Prostate gland (tissue), 2 donors: Measurements from ENCODE around the gene GK. TPM values are rescaled to one million over a fixed set of nuclear protein-coding genes. Genes with fewer than 3 reads are reported as not detected.

Experiments used
- DNase-seq: peaks from one replicate; pipeline ENCODE4 v3.0.0-alpha.2; 2019; ENCODE audit warnings: low spot score
- H3K27ac ChIP-seq, 2 donors: fragments of 200-600 bp; sonication (generic); 2 replicates each; pipeline ENCODE4 v1.5.1; 2017 to 2019
- H3K27me3 ChIP-seq: fragments of 200-600 bp; sonication (generic); replicated peaks from 2 replicates; pipeline ENCODE4 v1.5.1; 2019; ENCODE audit not compliant: insufficient read depth
- H3K36me3 ChIP-seq, 2 donors: fragments of 200-600 bp; sonication (generic); 1 replicate in 1 of 2; 2 replicates in 1 of 2; pipeline versions ENCODE4 v1.5.1 to v1.8.1; 2017 to 2019
- H3K4me1 ChIP-seq: fragments of 200-600 bp; sonication (generic); replicated peaks from 2 replicates; pipeline ENCODE4 v1.5.1; 2019
- H3K4me3 ChIP-seq, 2 donors: fragments of 200-600 bp; sonication (generic); 2 replicates each; pipeline ENCODE4 v1.5.1; 2017 to 2019
- H3K9me3 ChIP-seq: fragments of 200-600 bp; sonication (generic); 2 replicates; pipeline ENCODE4 v1.5.1; 2017
- POLR2A ChIP-seq: fragments of 450-650 bp; IDR thresholded peaks from one replicate; pipeline ENCODE4 v1.6.1; 2016; ENCODE audit warnings: antibody characterized with exemption, mild to moderate bottlenecking
- POLR2AphosphoS5 ChIP-seq: sonication (generic); formaldehyde crosslinking; IDR thresholded peaks from one replicate; pipeline ENCODE4 v1.6.1; 2017; ENCODE audit warnings: antibody characterized with exemption
- WGBS: methylation state at CpG from one replicate; pipeline ENCODE4 v1.1.5; 2018; 5-methylcytosine and 5-hydroxymethylcytosine counted together
- intact Hi-C: fragments of 100-400 bp; cut with DNase I; formaldehyde crosslinking; loops from one replicate; pipeline ENCODE4 v1.14.2; 2022
- total RNA-seq, 2 donors: library from RNA; depleted of rRNA; stranded (reverse); fragments of >200 nt; gene quantifications; one replicate each; pipeline ENCODE4 v1.1.0, GENCODE V29; 2016
- TF ChIP-seq, protein P1 (sequence below), 4 experiments: fragments of 200-600 bp in 2 of 4; fragments of 450-650 bp in 2 of 4; sonication (generic) in 2 of 4; IDR thresholded peaks; 1 replicate in 3 of 4; 2 replicates in 1 of 4; pipeline ENCODE4 v1.5.1; 2016 to 2019; ENCODE audit warnings: antibody characterized with exemption in 4 of 4, mild to moderate bottlenecking in 2 of 4, moderate library complexity in 2 of 4

The GK gene
- total RNA-seq, 2 donors from 2014 or later = 3.0 to 7.4 TPM

GRCh38 chrX:30689116-30689515 is 35.9 kb downstream of the GK start:
- TF ChIP-seq POLR2A (no peak), POLR2AphosphoS5 (no peak)
- TF ChIP-seq, protein P1, sequence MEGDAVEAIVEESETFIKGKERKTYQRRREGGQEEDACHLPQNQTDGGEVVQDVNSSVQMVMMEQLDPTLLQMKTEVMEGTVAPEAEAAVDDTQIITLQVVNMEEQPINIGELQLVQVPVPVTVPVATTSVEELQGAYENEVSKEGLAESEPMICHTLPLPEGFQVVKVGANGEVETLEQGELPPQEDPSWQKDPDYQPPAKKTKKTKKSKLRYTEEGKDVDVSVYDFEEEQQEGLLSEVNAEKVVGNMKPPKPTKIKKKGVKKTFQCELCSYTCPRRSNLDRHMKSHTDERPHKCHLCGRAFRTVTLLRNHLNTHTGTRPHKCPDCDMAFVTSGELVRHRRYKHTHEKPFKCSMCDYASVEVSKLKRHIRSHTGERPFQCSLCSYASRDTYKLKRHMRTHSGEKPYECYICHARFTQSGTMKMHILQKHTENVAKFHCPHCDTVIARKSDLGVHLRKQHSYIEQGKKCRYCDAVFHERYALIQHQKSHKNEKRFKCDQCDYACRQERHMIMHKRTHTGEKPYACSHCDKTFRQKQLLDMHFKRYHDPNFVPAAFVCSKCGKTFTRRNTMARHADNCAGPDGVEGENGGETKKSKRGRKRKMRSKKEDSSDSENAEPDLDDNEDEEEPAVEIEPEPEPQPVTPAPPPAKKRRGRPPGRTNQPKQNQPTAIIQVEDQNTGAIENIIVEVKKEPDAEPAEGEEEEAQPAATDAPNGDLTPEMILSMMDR (IDR thresholded peaks at IDR 0.05) = no peak
- no peaks in the 10 kb centered on the region for H3K36me3 ChIP-seq
- no peak for DNase-seq
- intact Hi-C loops = no loop called here
- H3K27ac ChIP-seq = no peak overlapping the region
- no peaks in the 10 kb centered on the region for H3K9me3 ChIP-seq
- H3K4me3 ChIP-seq = no peak overlapping the region
- no peaks in the 10 kb centered on the region for H3K4me1 ChIP-seq
- H3K27me3 ChIP-seq = no peaks in the 10 kb centered on the region

DNA sequence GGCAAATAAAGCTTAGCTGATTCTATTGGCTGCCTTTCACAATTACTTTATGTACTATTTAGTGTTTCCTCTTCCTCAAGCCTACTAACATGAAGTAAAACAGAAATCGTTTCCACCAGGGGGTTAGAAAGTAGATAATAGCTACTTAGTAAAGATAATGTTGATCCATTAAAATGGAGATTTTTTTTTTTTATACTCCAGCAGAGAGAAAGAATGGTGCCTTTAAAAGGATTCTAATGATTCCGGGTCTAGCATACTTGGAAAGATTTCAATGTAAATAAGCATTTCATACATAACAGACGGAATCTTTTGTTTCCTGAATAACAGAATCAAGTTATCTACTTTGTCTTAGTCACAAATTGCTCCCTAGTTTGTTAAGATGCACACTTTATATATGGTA is 37.1 kb downstream of the GK start:
- Histone ChIP-seq H3K4me1 (no peaks in the 10 kb centered on the region), H3K4me3 (no peak overlapping the region), H3K36me3 (no peaks in the 10 kb centered on the region), H3K9me3 (no peaks in the 10 kb centered on the region), H3K27ac (no peak overlapping the region), H3K27me3 (no peaks in the 10 kb centered on the region)
- 11% methylated on average over 3 of the region's 3 CpGs for WGBS
- TF ChIP-seq, protein P1 (IDR thresholded peaks at IDR 0.05) = no peak
- TF ChIP-seq POLR2AphosphoS5 (no peak), POLR2A (no peak)
- intact Hi-C loops = no loop called here
- no peak for DNase-seq

DNA sequence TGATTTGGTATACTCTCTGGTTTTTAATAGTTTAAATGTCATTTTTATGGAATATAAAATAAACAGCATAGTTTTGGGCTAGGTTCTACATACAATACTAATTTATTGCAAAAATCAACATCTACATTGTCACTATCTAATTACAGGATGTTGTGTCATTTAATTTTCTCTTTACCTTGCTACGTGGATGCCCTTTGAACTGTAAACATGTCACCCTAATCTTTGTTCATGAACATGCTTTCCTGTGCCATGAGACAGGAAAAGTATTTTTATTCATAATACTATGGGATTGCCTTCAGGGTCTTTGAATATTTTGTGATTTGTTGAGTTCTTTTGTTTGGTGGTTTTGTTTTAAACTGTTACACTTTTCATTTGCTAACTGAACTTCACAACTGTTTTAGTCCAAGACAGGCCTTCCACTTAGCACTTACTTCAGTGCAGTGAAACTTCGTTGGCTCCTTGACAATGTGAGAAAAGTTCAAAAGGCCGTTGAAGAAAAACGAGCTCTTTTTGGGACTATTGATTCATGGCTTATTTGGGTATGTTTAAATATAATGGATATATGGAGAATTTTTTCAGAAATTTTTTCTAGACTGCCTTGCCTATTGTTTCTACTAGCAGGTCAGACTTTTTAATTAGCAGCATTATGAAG is 40.9 kb downstream of the GK start:
- intact Hi-C loops = no loop called here
- no peaks in the 10 kb centered on the region for H3K4me1 ChIP-seq
- 79% methylated on average over 4 of the region's 4 CpGs for WGBS
- no peak overlapping the region for H3K27ac ChIP-seq
- H3K27me3 ChIP-seq = no peaks in the 10 kb centered on the region
- TF ChIP-seq, protein P1 (IDR thresholded peaks at IDR 0.05) = no peak
- TF ChIP-seq POLR2AphosphoS5 (no peak), POLR2A (no peak)
- H3K9me3 ChIP-seq = no peaks in the 10 kb centered on the region
- DNase-seq = no peak
- H3K4me3 ChIP-seq = no peak overlapping the region
- H3K36me3 ChIP-seq = no peaks in the 10 kb centered on the region

DNA sequence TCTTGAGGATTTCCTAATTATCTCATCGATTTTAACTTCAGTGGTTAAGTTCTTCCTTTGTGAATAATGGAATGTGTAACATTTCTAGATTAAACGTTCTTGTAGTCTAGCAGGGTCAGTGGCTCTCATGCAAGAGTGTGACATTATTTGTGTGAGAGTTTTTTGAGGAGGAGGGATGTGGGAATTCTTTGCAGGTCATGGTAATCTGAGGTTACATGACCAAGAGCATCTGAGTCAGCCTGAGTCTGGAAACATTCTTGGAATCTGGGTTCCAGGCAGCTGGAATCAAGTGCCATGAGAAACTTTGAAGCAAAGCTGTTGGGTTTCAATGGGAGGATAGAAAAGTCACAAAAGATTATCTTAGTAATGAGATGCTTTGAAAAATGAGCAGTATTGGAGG is 49.5 kb downstream of the GK start:
- TF ChIP-seq POLR2A = no peak
- TF ChIP-seq, protein P1 (IDR thresholded peaks at IDR 0.05) = no peak
- TF ChIP-seq POLR2AphosphoS5 = no peak
- H3K27me3 ChIP-seq = no peaks in the 10 kb centered on the region
- no peaks in the 10 kb centered on the region for H3K9me3 ChIP-seq
- intact Hi-C loops = no loop called here
- no peaks in the 10 kb centered on the region for H3K4me1 ChIP-seq
- no peak overlapping the region for H3K27ac ChIP-seq
- no peak for DNase-seq
- no peak overlapping the region for H3K4me3 ChIP-seq
- 79% methylated on average over 2 of the region's 2 CpGs for WGBS
- H3K36me3 ChIP-seq = no peaks in the 10 kb centered on the region

GRCh38 chrX:30706216-30706775 is 53.1 kb downstream of the GK start:
- intact Hi-C loops = no loop called here
- H3K9me3 ChIP-seq = no peaks in the 10 kb centered on the region
- no peaks in the 10 kb centered on the region for H3K27me3 ChIP-seq
- 67% methylated on average over 3 of the region's 3 CpGs for WGBS
- H3K4me1 ChIP-seq = no peaks in the 10 kb centered on the region
- H3K27ac ChIP-seq = no peak overlapping the region
- TF ChIP-seq POLR2AphosphoS5 (no peak), POLR2A (no peak)
- TF ChIP-seq, protein P1 (IDR thresholded peaks at IDR 0.05) = no peak
- no peak for DNase-seq
- H3K4me3 ChIP-seq = no peak overlapping the region
- H3K36me3 ChIP-seq = no peaks in the 10 kb centered on the region
